Fibroblast of the aortic adventitia (primary cell): ENCODE data around the gene ARRDC4. TPM values are rescaled to one million over a fixed set of nuclear protein-coding genes. Genes with fewer than 3 reads are reported as not detected.
"Not testable (repeated sequence)": the region's sequence is repeated elsewhere in the genome, so short reads cannot be mapped to it uniquely, and the experiment has no call there.

Experiments
- DNase-seq: peaks from one replicate; pipeline ENCODE4 v3.0.0-alpha.2; 2010; ENCODE audit warnings: low read depth
- H3K4me3 ChIP-seq: 2 replicates; pipeline ENCODE4 v1.5.1; 2011; ENCODE audit warnings: low read depth, mild to moderate bottlenecking, control low read depth, low read length, moderate library complexity
- total RNA-seq: library from RNA; depleted of rRNA; stranded (reverse); fragments of >200 nt; gene quantifications from 2 replicates; pipeline ENCODE4 v1.2.3, GENCODE V29; 2012; ENCODE audit warnings: low replicate concordance
- TF ChIP-seq, protein P1 (sequence below): IDR thresholded peaks from 2 replicates; pipeline ENCODE4 v1.5.1; 2011; ENCODE audit warnings: mild to moderate bottlenecking, low read length, control low read depth, inconsistent platforms; ENCODE audit not compliant: insufficient read depth

ARRDC4 gene
- total RNA-seq, 1 donor: 6.2 TPM

DNA sequence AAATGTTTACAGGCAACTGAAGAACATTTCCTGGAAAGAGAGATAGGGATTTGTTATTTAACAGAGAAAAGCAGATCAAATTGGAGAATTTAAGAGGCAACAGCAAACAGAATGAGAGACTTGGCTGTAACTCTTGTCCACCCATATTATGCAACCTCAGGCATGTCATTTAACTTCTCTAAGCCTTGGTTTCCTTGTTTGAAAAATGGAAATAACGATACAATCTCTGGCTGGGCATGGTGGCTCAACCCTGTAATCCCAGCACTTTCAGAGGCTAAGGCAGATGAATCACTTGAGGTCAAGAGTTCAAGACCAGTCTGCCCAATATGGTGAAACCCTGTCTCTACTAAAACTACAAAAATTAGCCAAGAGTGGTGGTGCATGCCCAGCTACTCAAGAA lies 23.7 kb downstream of the ARRDC4 start:
- TF ChIP-seq, protein P1, sequence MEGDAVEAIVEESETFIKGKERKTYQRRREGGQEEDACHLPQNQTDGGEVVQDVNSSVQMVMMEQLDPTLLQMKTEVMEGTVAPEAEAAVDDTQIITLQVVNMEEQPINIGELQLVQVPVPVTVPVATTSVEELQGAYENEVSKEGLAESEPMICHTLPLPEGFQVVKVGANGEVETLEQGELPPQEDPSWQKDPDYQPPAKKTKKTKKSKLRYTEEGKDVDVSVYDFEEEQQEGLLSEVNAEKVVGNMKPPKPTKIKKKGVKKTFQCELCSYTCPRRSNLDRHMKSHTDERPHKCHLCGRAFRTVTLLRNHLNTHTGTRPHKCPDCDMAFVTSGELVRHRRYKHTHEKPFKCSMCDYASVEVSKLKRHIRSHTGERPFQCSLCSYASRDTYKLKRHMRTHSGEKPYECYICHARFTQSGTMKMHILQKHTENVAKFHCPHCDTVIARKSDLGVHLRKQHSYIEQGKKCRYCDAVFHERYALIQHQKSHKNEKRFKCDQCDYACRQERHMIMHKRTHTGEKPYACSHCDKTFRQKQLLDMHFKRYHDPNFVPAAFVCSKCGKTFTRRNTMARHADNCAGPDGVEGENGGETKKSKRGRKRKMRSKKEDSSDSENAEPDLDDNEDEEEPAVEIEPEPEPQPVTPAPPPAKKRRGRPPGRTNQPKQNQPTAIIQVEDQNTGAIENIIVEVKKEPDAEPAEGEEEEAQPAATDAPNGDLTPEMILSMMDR: no peak
- peak; percentile 64 for DNase-seq
- H3K4me3 ChIP-seq: no peak overlapping the region

DNA sequence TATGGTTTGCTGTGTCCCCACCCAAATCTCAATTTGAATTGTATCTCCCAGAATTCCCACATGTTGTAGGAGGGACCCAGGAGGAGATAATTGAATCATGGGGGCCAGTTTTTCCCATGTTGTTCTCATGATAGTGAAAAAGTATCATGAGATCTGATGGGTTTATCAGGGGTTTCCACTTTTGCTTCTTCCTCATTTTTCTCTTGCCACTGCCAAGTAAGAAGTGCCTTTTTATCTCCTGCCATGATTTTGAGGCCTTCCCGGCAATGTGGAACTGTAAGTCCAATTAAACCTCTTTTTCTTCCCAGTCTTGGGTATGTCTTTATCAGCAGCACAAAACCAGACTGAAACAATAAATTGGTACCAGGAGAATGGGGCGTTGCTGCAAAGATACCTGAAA lies 25.5 kb downstream of the ARRDC4 start:
- DNase-seq: not testable (repeated sequence)

DNA sequence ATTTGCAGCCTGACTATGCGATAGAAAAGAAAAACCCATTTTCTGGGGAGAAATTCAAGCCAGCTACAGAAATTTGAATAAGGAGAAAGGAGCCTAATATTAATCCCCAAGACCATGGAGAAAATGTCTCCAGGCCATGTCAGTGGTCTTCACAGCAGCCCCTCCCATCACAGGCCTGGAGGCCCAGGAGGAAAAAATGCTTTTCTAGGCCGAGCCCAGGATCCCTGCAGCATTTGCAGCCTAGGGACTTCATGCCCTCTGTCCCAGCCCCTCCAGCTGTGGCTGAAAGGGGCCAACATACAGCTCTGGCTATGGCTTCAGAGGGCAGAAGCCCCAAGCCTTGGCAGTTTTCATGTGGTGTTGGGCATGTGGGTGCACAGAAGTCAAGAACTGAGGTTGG lies 26.3 kb downstream of the ARRDC4 start:
- DNase-seq: no peak
- TF ChIP-seq, protein P1: no peak
- H3K4me3 ChIP-seq: no peak overlapping the region

More for the DNA sequence above, 25.5 kb downstream of the ARRDC4 start:
- not testable (repeated sequence) for H3K4me3 ChIP-seq

GRCh38 chr15:97989299-97989698 lies 28.8 kb downstream of the ARRDC4 start:
- no peak for DNase-seq
- TF ChIP-seq, protein P1: no peak
- no peak overlapping the region for H3K4me3 ChIP-seq

- TF ChIP-seq, protein P1: no peak
- no peak overlapping the region for H3K4me3 ChIP-seq
- DNase-seq: no peak
Observed at GRCh38 chr15:97991972-97992541, 31.6 kb downstream of the ARRDC4 start.

- TF ChIP-seq, protein P1: no peak
- H3K4me3 ChIP-seq: no peak overlapping the region
- DNase-seq: no peak
Observed at GRCh38 chr15:97992823-97993222, 32.3 kb downstream of the ARRDC4 start.

- peak; percentile 61 for DNase-seq
- H3K4me3 ChIP-seq: no peak overlapping the region
- TF ChIP-seq, protein P1: no peak
Observed at GRCh38 chr15:97993310-97993738, 32.8 kb downstream of the ARRDC4 start.
